HG03064 (cell line): Measurements from ENCODE around the gene HSPB9.

ENCODE experiments used
- ATAC-seq: cut with Tn5 transposase; IDR thresholded peaks from one replicate; pipeline ENCODE4 v1.9.1; 2021; ENCODE audit warnings: low read depth; ENCODE audit not compliant: unreplicated experiment

Gene HSPB9

DNA sequence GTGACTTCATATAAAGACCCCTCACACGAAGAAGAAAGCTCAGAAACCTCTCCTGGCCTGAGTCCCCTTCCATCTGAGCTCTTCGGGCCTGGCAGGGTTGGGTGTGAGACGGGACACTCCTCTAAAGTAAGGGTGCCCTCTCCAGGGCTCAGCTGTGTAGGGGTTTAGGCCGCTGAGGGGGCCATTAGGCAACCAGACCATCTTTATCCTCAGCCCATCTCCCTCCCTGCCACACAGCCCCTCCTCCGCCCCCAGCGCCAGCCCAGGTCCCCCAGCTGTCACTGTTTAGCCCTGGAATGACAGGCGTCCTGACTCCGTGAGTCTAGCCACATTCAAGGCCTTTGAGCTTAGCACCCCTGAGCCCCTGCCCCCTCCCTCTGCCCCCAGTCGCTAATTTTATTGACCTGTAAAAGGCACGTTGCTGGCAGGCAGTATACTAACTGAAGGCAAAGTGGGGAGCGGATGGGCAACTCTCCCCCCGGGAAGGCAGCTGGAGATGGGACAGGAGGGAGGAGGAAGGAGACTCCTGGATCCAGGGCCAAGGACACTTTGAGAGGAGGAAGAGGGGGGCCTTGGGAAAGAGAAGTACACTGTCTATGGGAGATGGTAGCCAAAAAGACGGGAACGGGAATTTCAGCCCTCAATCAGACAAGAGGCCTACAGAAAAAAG lies 23.7 kb upstream of the HSPB9 start:
- ATAC-seq = no peak

DNA sequence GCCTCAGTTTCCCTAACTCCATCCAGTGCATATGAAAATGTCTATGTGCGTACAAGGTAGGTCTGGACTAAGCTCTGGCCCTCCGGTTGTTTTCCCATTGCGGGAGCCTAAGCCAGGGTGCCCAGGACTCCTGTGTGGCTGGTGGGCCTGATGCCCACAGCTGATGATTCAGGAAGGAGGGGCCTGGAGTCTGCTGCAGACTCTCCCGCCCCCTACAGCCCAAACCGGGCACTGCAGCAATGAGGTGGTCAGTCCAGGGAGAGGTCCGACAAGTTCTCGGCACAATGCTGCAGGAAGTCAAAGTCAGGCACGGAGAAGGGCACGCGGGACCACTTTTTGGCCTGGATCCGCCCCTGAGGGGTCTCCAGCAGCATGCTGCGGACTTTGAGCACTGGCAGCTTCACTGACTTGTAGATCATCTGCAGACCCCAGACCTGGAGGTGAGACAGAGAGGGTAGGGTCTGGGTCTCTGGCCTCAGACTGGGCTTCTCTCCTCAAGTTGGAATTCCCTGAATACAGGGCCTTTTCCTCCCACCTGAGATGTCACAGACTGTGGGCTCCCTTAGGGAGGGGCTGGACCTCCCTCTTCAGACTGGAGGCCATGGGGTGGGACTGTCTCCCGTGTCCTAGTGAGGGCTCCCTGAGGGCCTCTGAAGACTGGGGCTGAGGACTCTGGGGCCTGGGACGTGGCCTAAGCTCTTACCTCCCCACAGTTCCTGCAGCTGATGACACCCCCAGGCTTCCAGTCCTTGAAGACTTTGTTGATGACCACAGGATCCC lies 20.9 kb upstream of the HSPB9 start:
- no peak for ATAC-seq

DNA sequence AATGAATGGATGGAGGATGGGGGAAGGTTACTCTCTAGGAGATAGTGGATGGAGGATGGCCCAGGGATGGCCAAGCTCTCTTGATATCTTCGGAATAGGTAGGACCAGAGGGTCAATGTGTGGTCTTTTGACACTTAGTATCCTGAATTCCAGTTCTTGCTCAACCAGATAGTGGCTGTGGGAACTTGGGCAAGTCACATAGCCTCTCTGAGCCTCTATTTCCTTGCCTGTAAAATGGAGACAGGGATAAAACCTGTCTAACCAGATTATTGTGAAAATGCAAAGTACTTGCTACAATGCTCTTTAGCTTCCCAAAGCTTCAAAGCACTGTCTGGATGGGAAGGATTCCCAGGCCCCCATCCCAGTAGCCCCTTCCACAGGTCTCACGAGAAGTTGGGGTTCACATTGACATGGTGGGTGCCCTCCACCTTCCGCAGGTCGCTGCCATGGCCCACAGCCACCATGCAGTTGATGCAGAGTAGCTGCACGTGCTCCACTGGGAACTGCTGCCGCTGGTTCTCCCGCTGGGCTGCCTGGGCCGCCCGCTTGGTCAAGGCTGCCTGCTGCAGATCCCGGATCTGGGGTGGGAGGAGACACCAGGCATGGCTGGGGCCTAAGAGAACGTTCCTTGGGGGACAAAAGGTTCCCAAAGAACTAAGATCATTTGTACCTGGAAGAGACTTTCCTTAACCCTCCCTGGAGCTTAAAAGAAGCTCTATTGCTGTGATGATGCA lies 19.2 kb upstream of the HSPB9 start:
- ATAC-seq = no peak

DNA sequence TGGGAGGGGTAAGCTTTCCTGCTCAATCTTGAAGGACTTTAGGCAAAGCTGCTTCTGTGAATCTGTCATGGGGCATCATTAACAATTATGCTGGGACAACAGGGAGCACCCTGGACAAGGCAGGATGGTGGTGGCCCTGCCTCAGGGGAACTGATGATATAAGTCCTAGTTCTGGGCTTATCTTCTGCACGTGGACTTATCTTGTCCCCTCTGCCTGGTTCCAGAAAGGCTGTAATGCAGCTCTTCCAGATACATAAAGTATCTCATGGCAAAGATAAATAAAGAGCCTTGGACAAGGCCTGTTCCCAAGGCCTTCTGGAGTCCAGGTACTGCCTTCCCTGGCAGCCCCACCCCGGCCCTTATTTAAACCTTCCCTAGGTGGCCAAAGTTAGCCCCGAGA lies 18.3 kb upstream of the HSPB9 start:
- ATAC-seq = no peak

DNA sequence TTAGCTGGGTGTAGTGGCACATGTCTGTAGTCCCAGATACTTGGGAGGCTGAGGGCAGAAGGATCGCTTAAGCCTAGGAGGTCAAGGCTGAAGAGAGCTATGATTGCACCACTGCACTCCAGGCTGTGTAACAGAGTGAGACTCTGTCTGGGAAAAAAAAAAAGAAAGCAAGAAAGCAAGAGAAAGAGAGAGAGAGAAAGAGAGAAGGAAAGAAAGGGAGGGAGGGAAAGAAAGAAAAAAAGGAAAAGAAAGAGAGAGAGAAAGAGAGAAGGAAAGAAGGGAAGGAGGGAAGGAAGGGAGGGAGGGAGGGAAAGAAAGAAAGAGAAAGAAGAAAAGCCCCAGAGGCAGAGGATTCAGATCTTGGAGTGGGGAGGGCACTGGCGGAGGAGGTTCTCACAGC lies 16.6 kb upstream of the HSPB9 start:
- ATAC-seq = no peak

DNA sequence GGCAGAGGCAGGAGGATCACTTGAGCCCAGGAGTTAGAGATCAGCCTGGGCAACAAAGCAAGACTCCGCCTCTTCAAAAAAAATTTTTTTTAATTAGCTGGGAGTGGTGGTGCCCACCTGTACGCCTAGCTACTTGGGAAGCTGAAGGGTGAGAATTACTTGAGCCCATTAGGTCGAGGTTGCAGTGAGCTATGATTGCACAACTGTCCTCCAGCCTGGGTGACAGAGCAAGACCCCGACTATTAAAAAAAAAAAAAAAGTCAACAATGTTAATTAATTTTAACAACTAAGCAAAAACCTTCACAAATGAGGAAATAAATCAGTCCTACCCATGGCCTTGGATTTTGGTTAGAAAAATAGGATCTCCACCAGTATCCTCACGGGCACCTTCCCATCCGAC lies 15.5 kb upstream of the HSPB9 start:
- ATAC-seq = no peak

DNA sequence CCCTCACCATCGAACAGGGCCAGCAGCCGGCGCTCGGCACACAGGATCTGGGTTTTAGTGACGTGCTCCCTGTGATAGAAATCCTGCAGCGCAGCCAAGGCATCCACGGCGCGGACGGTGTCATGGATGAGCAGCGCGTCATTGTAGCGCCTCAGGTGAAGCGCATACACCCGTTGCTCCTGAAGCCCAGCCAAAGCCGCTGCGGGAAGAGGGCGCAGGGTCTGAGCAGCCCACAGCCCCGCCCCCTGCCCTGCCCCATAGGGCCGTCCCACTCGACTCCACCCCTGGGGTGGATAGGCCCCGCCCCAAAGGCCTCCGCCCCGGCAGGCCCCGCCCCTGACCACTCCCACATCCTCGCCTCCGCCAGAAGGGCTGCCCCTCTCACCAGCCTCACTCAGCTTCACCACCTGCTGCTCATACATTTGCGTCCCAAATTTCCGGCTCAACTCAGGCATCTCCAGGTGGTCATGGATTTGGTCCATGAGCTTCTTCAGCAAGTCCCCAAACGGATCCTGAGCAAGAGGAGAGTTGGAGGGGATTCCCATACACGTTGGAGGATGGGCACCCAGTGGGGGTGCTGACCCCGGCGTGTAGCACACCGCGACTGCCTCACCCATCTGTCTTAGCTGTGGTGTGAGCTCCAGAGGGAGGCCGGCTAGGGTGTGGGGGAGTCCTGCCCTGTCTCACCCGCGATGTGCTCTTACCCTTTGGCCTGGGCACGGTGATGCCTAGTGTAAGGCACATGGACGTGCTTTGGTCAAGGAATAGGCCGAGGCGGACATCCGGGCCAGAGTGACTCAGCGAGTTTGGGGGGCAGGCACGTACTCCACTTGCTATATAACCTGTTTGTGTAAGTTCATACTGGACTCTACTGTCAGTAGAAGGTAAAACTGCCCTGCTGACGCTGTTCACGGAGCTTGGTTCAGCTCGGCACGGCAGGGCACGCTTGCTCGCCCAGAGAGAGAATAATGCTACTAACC lies 14.7 kb upstream of the HSPB9 start:
- peak; percentile 45 for ATAC-seq

DNA sequence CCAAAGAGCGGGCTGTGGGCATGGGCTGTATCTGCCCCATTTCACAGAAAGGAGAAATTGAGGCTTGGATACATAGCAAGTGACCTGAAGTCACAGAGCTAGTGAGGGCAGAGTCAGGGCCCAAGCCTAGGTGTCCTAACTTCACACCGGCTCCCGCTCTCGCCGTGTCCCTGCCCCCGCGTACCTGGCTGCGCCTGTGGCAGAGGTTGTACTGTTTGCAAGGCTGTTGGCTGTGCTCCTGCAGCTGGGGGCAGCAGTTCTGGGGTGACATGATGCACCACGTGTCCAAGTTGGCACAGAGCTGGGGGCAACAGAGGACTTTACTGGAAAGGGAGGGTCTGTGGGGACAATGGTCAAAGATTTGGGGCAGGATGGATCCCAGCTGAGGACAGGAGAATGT lies 13.5 kb upstream of the HSPB9 start:
- ATAC-seq = no peak

DNA sequence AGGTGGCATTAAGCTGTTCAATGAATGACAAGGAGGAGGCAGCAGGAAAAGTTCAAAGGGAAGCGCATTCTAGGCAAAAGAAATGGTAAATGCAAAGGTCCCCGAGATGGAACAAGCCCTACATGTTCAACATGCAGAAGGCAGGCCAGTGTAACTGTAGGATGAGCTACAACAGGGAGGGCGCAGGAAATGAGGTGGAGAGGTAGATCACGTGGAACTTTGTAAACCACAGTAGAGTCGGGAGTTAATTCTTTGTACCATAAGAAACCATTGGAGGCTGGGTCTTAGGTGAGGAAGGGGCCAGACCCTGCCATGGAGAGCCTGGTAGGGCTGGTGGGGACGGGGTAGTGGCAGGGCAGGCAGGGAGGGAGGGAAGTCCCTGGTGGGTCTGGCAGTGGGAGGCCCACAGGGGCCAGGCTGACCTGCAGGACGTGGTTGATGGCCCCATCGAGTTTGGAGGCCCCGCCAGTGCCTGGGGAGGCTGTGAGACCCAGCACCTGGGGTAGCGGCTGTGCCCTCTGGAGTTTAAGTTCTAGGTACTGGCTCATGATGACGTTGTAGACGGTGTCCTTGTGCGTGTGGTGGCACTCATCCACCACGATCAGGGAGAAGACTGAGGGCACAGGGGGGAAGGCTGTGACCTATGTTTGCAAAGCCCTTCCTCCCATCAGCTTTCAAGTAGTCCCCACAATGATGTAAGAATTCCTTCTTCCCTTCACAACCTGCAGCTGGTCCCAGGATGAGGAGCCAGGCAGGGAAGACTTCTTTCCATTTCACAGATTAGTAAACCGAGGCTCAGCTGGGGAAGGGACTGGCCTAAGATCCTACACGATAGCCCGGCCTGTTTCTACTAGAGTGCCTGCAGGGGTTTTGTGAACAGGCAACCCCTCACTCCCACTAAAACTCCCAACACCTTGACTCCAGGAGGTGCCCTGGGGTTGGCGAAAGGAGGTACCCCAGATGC lies 12.0 kb upstream of the HSPB9 start:
- ATAC-seq = no peak

DNA sequence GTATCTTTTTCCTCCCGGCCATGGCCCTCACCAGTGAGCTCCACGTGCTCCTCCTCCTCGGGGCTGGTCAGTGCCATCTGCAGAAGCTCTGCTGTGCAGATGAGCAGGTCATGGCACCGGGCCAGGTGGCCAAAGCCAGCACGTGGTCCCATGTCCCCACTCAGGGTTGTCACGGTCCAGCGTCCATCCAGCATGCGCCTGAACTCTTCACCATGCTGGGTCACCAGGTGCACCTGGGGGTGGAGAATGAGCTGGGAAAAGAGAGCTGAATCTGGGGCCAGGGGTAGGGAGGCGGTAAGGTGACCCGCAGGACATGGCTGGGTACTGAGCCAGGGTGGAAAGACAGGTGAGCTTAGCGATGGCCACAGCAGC lies 11.4 kb upstream of the HSPB9 start:
- ATAC-seq = no peak

DNA sequence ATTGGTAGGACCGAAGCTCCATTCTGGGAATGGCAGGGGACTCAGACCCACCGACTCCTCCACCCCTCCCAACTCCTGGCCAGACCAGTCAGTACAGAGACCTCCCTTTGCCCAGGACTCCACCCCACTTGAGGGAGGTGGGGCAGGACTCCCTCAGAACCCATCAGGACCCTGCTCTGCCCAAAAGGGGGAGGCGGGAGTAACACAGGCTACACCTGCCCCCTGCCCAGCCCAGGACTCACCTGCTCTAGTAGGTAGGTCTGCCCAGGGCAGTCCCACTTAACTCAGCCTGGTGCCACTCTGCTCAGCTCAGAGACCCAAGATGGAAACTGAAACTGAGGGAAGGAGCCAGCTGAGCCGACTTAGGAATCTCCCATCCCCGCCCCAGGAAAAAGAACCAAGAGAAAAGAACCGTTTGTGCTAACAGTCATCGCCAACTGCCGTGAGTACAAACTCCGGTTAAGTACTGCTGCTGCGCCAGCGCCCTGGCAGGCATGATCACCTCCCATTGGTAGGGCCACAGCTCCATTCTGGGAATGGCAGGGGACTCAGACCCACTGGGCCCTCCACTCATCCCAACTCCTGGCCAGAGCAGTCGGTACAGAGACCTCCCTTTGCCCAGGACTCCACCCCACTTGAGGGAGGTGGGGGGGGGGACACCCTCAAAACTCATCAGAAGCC lies 10.6 kb upstream of the HSPB9 start:
- ATAC-seq = no peak

DNA sequence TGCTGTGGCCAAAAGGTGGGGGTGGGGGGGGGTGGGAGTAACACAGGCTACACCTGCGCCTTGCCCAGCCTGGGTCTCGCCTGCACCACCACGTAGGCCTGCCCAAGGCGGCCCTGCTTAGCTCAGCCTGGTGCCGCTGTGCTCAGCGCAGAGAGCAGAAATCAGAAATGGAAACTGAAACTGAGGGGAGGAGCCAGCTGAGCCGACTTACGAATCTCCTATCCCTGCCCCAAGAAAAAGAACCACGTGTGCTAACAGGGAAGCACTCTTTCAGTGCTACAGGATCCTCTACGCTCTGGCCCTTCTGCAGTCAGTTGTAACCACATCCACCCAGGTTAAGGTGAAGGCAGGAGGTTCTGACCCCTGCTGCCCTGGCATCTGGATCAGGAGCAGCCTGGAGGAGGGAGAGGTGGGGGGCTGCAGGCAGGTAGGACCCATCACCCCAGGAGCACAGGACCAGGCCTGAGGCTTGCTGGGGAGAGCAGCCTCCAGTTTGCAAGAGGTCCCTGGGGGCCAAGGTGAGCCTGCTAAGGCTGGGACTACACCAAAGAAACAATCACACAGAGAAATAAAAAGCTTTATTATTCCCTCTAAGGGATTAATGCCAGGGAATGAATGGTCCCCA lies 9.9 kb upstream of the HSPB9 start, which contains the start of gene DHX58:
DHX58 (minus strand) TSS at position 163 of the 625 bp plus-strand sequence. CDS start 822 bp downstream, outside the sequence.
- ATAC-seq = peak; percentile 65

DNA sequence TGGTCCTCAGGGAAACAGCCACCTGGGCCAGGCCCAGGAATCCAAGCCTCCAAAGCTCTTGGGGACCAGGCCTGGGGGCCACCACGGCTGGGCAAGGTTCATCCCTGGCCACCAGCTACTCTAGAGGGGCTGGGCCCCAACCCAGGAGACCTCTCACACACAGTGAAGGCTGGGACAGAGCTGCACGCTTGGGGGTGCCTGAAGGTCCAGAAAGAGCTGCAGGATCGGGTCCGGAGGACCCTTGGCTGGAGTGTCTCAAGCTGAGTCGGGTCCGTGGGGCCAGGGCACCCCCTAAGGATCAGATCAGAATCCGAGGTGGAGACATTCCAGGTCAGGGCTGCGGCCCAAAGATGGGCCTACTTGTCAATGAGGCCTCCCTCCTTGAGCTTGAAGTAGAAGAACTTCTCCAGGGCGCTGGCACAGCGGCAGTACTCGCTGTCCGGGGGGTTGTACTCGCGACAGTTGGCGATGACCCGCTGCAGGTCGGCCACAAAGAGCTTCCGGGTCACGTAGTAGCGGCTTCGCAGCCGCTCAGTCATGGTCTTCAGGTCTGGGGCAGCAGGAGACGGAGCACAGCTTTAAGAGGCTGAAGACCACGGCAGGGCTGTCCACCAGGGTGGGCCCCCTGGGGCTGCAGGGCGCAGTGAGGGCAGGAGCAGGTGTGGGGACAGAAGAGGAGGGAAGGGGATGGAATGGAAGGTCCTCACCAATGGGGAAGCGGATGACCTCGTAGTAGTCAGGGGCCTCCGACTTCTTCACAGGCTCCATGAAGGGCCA lies 9.1 kb upstream of the HSPB9 start:
- ATAC-seq = no peak

DNA sequence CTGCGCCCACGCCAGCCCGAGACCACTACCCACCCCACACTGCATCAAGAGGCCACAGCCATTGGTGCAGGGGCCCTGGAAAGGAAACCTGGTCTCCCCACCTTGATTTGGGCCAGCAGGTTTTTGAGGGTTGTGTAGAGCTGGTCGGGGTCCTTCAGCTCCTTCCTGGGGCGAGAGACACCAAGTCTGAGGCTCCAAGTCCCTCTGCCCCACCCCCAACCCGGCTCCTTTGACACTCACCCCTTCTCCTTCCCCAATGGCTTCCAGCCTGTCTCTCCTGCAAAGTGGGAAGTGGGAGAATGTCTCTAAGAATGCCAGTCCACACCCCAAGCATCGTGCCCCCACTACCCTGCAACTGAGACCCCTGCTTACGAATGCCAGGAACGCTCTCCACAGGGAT lies 8.5 kb upstream of the HSPB9 start:
- no peak for ATAC-seq

DNA sequence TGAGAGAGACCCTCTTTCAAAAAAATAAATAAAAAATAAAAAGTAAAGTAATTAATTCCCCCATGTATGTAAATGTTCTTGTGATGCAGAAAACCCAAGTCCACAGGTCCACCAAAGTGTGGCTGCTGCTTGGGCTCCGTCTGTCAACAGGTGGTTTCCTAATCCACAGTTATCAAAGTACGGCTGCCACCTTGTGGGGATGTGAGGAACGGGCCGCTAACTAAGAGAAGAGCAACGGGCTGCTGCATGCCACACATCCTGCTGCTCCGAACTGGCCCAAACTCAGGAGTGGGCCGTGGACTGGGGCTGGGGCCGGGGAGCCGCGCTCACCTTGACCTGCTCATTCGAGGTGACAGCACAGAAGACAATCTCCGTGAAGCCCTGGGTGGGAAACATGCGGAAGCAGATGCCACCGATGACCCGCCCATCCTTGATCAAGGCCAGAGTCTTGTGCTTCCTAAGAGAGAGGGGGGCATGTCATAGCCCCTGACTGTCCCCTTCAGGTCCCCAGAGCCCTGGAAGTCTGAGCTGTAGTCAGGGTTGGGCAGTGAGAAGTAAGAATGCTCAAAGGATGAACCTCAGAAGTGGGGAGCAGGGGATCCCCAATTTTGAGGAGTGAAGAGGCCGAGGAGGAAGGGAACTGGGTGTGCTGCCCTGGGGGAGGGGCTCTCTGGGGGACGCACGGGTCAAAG lies 5.8 kb upstream of the HSPB9 start:
- no peak for ATAC-seq

DNA sequence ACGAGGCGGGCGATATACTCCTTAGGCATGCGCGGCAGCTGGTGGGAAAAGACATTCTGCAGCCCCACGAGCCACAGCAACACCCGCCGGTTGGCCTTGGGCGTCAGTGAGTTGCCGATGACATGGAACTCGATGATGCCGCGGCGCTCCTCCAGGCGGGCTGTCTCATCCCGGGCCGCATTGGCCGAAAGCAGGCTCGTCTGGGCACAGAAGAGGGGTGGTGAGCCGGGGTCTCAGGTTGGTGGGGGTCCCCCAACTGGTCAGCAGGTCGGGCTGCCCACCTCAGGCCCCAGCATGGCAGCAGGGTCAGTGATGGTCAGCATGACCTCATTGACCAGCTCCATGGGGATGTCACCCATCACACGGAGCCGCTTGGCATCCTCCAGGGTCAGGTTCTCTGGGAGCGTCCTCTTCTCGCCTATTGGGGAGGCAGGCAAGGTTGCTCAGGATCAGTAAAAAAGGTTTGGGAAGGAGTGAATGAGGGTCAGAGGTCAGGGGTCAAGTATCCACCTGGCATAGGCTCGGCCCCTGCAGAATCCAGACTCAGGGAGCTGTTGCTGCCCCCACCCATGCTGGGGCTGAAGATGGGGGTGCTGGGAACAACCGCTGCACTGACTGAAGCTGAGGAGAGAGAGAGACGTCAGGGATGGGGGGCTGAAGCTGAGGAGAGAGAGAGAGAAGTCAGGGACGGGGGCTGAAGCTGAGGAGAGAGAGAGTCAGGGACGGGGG lies 5.0 kb upstream of the HSPB9 start:
- no peak for ATAC-seq
